22Rv1 (cell line): Measurements from ENCODE around the gene WRAP73.

Source experiments
- CTCF ChIP-seq: fragments of 450-650 bp; IDR thresholded peaks from 2 replicates; pipeline ENCODE4 v1.5.1; 2017; ENCODE audit warnings: mild to moderate bottlenecking
- ZFX ChIP-seq: fragments of 450-650 bp; IDR thresholded peaks from 2 replicates; pipeline ENCODE4 v1.6.1; 2017; ENCODE audit warnings: antibody characterized with exemption, borderline replicate concordance

GRCh38 chr1:3636080-3636479, 13.8 kb downstream of the WRAP73 start:
- TF ChIP-seq CTCF (no peak), ZFX (no peak)
